Measurements from ENCODE around the gene LITAFD.
"Not testable (repeated sequence)": the region's sequence is repeated elsewhere in the genome, so short reads cannot be mapped to it uniquely, and the experiment has no call there.

LITAFD gene

GRCh38 chr16:8858994-8859912, 22.9 kb upstream of the LITAFD start:
- no peak for DNase-seq

- DNase-seq = no peak
Measured at GRCh38 chr16:8859913-8860881, 22.0 kb upstream of the LITAFD start.

DNA sequence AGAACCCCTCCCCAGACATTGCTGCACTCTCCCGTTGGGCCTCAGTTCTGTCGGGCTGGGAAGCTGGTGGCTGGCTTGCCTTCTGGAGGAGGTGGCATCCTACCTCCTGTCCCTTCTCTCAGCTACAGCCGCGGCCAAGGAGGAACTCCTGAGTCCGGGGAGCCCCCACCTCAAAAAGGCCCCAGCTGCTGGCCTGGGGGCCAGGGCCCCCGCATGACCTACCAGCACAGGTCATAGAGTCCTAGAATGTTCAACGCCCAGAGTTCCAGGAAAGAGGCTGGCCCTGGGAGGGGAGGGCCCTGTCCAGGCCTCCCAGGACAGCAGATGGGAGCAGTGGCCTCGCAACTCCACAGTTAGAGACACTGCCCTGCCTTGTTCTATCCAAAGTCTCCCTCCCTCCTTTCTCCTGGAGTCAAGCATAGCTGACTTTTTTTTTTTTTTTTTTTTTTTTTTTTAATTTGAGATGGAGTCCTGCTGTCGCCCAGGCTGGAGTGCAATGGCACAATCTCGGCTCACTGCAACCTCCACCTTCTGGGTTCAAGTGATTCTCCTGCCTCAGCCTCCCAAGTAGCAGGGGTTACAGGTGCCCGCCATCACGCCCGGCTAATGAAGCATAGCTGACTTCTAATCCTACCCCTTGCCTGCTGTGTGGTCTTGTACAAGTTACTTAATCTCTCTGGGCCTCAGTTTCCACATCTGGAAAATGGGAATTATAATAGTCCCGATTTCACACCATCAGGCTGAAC, 20.4 kb upstream of the LITAFD start:
- DNase-seq = no peak

DNA sequence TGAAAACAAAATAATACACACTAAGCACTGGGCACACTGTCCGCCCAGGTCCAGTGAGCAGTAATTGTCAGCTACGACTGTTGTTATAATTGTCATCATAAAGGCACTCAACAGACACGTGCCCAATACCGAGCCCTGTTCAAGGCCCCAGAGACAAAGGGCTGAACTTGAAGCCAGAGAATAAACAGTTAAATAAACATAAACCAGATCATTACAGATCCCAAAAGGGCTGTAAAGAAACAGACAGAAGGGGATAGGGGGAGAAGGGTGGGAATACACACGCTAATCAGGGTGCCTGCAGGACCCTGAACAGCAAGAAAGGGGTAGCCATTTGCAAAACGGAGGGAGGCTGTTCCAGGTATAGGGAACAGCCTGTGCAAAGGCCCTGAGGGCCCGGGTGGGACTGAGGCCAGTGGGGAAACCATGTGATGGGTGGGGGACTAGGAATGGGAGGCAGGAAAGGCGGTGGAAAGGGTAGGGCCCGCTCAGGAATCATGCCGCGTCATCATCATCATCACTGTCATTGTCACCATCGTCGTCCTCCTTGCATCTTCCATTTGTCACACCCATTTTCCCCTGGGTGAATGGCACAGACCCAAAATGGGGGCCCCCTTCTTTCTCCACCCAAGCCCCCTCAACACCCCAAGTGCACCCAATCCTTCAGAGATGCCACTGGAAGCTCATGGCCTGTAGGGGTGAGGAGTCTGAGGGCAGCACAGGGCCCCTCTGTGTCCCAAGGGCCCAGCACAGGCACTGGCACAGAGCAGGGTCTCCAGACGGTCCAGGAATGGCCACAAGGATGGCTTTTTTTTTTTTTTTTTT, 19.6 kb upstream of the LITAFD start:
- no peak for DNase-seq

DNA sequence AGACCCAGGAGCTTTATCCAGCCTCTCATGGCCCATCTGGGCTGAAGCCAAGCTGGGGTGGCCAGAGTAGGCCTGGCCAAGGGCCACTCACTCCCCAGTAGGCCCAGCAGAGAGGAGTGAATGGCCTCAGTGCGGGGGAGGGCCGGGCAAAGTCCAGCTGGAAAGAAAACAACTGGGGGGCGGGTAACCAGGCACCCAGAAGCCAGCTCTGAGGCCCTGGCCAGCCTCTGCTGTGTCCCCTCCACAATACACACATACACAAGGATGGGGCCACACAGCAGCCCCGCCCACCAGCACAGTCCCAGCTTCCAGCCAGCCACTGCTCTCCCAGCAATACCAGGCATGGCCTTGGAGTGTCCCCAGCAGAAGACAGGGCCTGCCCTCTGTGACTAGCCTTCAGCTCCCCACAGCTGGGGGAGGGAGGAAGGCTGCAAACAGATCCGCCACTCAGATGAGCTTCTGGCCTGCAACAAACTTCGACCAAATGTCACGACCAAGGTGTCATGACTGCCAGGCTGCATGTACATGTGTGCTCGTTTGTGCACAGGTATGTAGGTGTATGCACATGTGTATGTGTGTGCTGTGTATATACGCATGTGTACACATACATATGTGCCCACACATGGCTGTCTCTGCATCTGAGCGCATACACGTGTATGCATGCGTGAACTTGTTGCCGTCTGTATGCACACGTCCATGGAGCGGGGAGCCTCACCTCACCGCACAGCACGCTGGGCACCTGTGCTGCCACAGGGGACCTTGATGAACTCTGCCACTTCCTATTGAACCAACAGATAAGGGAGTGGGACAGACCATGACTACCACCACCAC, 18.3 kb upstream of the LITAFD start:
- DNase-seq = no peak

DNA sequence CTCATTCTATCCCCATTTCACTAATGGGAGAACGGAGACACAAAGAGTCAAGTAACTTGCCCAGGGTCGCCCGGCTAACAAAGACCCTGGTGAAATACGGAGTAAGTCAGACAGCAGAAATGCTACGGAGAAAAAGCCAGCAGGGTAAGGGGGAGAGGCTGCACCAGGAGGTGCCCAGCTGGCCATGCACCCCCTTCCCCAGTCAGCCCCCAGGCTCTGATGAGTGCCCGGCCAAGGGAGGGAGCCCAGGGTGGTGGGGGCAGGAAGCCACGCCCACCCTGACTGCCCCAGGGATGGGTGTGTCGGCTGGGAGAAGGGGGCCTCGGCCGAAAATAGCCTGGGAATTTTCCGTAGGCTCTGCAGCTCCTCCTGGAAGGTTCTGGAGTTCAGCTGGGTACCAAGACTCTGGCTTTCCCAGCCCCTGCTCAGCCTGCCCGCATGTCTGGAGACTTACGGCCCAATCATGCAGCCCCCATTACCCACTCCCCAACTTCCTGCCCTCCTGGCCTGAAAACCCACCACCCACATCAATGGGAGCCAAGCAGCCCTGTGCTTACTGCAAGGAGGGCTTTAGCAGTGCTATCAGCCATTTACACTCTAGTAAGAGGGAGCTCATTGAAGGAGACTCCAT, 17.6 kb upstream of the LITAFD start:
- DNase-seq = no peak

GRCh38 chr16:8865145-8865882, 16.8 kb upstream of the LITAFD start:
- no peak for DNase-seq

DNA sequence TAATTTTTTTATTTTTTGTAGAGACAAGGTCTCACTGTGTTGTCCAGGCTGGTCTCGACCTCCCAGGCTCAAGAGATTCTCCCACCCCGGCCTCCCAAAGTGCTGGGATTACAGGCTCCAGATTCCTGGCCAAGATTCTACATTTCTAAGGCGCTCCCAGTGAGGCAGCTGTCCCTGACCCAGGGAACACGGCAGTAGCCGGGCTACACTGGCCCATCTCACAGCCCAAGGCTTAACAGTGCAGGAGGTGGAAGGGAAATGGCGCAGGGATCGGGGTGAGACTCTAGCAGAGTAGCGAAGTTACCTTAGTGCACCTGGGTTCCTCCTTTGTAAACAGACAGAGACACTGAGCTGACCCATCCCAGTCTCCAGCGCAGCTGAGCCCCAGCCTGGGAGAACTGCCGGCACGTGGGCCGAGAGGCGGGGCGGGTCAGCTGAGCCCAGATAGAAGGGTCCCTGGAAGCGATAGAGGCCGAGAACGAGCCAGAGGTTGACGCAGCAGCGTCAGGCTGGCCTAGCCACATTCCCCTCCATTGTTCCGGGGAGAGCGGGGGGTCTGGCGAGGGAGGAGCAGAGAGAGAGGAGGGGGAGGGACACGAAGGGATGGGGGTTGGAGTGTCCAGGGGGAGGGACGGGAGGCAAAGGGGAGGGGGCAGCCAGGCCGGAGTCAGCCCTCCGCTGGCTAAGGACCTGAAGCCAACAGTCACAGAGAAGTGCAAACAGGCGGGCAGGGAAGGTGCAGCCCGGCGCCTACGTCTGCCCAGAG, 15.8 kb upstream of the LITAFD start:
- DNase-seq = no peak

DNA sequence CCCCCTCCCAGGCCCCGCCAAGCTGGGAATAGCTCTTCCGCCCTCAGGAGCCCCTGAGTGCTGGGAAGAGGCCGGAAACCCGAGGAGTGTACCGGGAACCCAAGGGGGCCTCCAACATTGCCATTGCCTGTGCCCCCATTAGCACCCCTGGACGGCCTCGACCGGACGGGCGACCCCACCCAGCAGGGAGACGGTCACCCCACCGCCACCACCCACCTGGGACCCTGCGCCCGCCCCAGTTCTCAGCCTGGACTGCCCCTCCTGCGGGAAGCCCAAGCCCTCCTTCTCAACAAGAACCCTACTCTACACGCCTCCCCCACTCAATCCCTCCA, 15.3 kb upstream of the LITAFD start:
- no peak for DNase-seq

GRCh38 chr16:8867216-8867931, 14.8 kb upstream of the LITAFD start:
- peak; percentile 56 to 57 for DNase-seq

GRCh38 chr16:8867932-8868415, 14.2 kb upstream of the LITAFD start:
- peak; percentile 42 to 44 for DNase-seq

- DNase-seq = peak; percentile 91 to 94
Measured at GRCh38 chr16:8868416-8869211, 13.5 kb upstream of the LITAFD start, which contains the start of gene CARHSP1. TSS of gene CARHSP1 (minus strand) at chr16:8869006. CDS start at chr16:8859328, 9,678 bp downstream.

DNA sequence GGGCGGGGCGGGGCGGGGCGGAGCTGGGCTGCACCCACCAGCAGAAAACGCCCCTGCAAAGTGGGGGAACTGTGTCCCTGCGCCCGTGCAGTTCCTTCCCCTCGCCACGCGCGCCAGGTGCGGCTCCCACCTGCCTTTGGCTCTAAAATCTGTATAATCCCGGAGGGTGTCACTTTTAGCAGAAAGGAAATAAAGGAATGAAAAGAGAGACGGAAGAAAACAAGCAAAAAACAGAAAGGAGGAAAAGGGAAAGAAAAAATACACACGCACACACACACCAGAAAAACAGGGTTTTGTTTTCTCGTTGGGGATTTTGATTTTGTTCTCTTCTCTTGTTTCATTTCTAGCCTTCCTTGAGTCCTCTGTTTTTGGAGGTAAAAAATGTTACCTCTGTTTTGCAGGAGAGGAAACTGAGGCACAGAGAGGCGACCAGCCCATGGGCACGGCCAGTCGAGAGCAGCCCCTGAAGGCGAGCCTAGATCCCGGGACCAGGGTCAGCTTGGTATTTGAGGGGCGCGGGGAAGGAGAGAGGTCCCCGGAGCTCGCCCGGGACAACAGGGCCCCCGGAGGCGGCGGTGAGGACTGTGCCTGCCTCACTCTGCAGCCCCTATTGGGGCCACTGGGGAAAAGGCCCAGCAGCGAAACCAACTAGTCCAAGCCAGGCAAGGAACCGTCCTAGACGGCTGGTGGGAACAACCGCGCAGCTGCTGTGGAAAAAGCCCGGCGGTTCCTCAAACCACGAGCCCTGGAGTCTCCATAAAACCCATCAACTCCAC, 12.8 kb upstream of the LITAFD start:
- DNase-seq = no peak

DNA sequence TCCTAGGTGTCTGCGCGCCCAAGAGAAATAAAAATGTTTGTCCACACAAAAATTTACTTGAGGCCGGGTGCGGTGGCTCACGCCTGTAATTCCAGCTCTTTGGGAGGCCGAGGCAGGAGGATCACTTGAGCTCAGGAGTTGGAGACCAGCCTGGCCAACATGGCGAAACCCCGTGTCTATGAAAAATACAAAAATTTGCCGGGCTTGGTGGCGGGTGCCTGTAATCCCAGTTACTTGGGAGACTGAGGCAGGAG, 12.2 kb upstream of the LITAFD start:
- not testable (repeated sequence) for DNase-seq

DNA sequence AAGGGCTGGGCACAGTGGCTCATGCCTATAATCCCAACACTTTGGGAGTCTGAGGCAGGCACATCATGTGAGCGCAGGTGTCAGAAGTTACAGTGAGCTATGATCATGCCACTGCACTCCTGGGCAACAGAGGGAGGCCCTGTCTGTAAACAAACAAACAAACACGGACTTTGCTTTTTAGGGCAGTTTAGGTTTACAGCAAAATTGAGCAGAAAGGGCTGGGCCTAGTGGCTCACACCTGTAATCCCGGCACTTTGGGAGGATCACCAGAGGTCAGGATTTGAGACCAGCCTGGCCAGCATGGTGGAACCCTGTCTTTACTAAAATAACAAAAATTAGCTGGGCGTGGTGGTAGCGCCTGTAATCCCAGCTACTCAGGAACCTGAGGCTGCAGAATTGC, 10.1 kb upstream of the LITAFD start:
- no peak for DNase-seq

GRCh38 chr16:8872967-8873865, 8.9 kb upstream of the LITAFD start:
- no peak for DNase-seq
